DND-41 (cell line): Measurements from ENCODE around the gene SEC61G.

Experiments
- ATAC-seq: fragments of 200-7000 bp; cut with Tn5 transposase; 3 replicates; pipeline ENCODE4 v1.9.1; 2021; ENCODE audit warnings: low read depth; ENCODE audit not compliant: insufficient read depth
- DNase-seq: peaks from one replicate; pipeline ENCODE4 v3.0.0-alpha.2; 2020
- H2AFZ ChIP-seq: 2 replicates; pipeline ENCODE4 v1.6.0; 2012; ENCODE audit warnings: low read depth, low read length
- H3K27ac ChIP-seq: 2 replicates; pipeline ENCODE4 v1.5.1; 2012; ENCODE audit warnings: low read length, inconsistent platforms
- H3K27me3 ChIP-seq: fragments of 200-600 bp; sonication (generic); 2 replicates; pipeline ENCODE4 v1.6.0; 2012; ENCODE audit warnings: low read length, mild to moderate bottlenecking, inconsistent platforms; ENCODE audit not compliant: insufficient read depth, poor library complexity
- H3K36me3 ChIP-seq: 2 replicates; pipeline ENCODE4 v1.5.1; 2012; ENCODE audit warnings: low read length, inconsistent platforms; ENCODE audit not compliant: insufficient read depth
- H3K4me1 ChIP-seq: 2 replicates; pipeline ENCODE4 v1.5.1; 2012; ENCODE audit warnings: mild to moderate bottlenecking, low read length; ENCODE audit not compliant: insufficient read depth
- H3K4me2 ChIP-seq: 2 replicates; pipeline ENCODE4 v1.6.0; 2012; ENCODE audit warnings: mild to moderate bottlenecking, moderate library complexity, low read length, inconsistent platforms; ENCODE audit not compliant: insufficient read depth
- H3K4me3 ChIP-seq, 2 experiments: fragments of 200-600 bp in 1 of 2; shearing (Covaris generic) in 1 of 2; 2 replicates each; pipeline ENCODE4 v1.5.1; 2012 to 2016; ENCODE audit warnings: inconsistent platforms in 2 of 2, low read length in 2 of 2, mild to moderate bottlenecking in 2 of 2, low read depth in 1 of 2, moderate library complexity in 1 of 2
- H3K79me2 ChIP-seq: 2 replicates; pipeline ENCODE4 v1.6.0; 2012; ENCODE audit warnings: low read length, inconsistent platforms; ENCODE audit not compliant: insufficient read depth
- H3K9ac ChIP-seq: 2 replicates; pipeline ENCODE4 v1.6.0; 2012; ENCODE audit warnings: low read depth, mild to moderate bottlenecking, inconsistent platforms, low read length, moderate library complexity
- H3K9me3 ChIP-seq: 2 replicates; pipeline ENCODE4 v1.5.1; 2012; ENCODE audit warnings: low read length, moderate library complexity, mild to moderate bottlenecking, inconsistent platforms; ENCODE audit not compliant: insufficient read depth, severe bottlenecking
- H4K20me1 ChIP-seq: 2 replicates; pipeline ENCODE4 v1.6.0; 2012; ENCODE audit warnings: low read length; ENCODE audit not compliant: insufficient read depth
- EZH2 ChIP-seq: IDR thresholded peaks from 3 replicates; pipeline ENCODE4 v1.6.1; 2012; ENCODE audit warnings: borderline replicate concordance, low read depth, mild to moderate bottlenecking, moderate library complexity, low read length, inconsistent platforms; ENCODE audit not compliant: severe bottlenecking
- TF ChIP-seq, protein P1 (sequence below): IDR thresholded peaks from 2 replicates; pipeline ENCODE4 v1.5.1; 2012; ENCODE audit warnings: borderline replicate concordance, low read length, moderate library complexity, mild to moderate bottlenecking; ENCODE audit not compliant: poor library complexity, severe bottlenecking; ENCODE audit errors: extremely low read depth

The SEC61G gene

DNA sequence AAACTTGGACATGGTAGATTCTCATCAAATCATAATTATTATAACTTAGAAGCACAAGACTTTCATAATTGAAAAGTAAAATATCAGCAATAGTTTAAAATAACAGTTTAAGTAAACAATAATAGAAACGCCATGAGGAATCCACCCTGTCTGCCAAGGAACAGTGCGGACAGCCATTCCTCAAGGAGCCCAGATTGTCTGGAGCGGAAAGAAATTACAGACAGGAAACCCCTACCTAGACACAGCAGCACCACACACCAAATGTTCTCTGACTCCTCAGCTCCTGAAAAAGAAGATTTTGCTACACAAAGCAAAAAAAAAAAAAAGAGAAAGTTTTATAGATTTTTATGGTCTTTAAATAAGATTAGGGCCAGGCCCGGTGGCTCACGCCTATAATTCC lies 21.5 kb upstream of the SEC61G start:
- Histone ChIP-seq H3K4me1 (no peaks in the 10 kb centered on the region), H3K9ac (no peak overlapping the region), H3K4me3 (no peak overlapping the region), H4K20me1 (no peaks in the 10 kb centered on the region), H2AFZ (no peak overlapping the region), H3K79me2 (no peaks in the 10 kb centered on the region), H3K27me3 (no peaks in the 10 kb centered on the region), H3K27ac (no peak overlapping the region), H3K36me3 (no peaks in the 10 kb centered on the region), H3K9me3 (peaks cover 2% of the 10 kb centered on the region), H3K4me2 (no peak overlapping the region)
- ATAC-seq (no peak), DNase-seq (no peak)
- no peak for TF ChIP-seq EZH2
- TF ChIP-seq, protein P1, sequence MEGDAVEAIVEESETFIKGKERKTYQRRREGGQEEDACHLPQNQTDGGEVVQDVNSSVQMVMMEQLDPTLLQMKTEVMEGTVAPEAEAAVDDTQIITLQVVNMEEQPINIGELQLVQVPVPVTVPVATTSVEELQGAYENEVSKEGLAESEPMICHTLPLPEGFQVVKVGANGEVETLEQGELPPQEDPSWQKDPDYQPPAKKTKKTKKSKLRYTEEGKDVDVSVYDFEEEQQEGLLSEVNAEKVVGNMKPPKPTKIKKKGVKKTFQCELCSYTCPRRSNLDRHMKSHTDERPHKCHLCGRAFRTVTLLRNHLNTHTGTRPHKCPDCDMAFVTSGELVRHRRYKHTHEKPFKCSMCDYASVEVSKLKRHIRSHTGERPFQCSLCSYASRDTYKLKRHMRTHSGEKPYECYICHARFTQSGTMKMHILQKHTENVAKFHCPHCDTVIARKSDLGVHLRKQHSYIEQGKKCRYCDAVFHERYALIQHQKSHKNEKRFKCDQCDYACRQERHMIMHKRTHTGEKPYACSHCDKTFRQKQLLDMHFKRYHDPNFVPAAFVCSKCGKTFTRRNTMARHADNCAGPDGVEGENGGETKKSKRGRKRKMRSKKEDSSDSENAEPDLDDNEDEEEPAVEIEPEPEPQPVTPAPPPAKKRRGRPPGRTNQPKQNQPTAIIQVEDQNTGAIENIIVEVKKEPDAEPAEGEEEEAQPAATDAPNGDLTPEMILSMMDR: no peak

DNA sequence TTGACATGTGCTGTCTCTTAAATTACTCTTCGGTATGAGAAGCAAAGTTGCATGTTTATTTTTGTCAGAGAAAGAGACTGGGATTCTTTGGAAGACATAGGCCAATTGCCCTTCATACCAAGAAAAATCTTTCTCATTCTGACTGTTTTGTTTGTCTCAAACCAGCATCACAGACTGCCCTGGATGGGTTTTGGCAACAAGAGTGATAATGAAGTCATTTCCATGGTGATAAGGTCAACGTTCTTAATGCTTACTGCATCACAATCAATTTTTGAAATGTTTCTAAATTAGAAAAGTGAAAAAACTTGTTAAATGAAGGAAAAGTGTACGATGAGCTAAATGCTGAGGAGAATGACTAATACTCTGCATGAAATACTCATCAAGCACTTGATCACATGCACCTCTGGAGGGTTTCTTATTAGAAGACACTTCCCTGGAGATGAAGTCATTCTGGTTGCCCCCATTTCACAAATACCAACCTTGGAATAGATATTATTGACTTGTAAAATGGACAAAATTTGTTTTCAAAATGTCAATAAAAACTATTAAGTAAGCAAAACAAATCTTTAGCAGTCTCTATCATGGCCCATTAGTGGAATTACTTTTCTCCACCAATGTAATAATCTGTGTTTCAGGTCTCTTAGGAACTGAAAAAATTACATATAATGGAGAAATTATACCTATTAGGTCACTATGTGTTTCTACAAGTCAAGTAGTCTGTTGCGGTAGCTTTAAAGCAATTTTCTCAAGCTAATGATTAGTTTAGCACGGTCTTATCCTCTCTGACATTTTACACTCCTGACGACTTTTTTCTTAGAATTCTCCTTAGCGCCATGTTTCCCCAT lies 19.9 kb upstream of the SEC61G start:
- H3K9me3 ChIP-seq: peaks cover 2% of the 10 kb centered on the region
- no peak overlapping the region for H3K27ac ChIP-seq
- H3K27me3 ChIP-seq: no peaks in the 10 kb centered on the region
- no peak for TF ChIP-seq EZH2
- TF ChIP-seq, protein P1: no peak
- H3K9ac ChIP-seq: no peak overlapping the region
- H3K36me3 ChIP-seq: no peaks in the 10 kb centered on the region
- H4K20me1 ChIP-seq: no peaks in the 10 kb centered on the region
- no peak overlapping the region for H3K4me2 ChIP-seq
- no peak overlapping the region for H3K4me3 ChIP-seq
- H2AFZ ChIP-seq: no peak overlapping the region
- ATAC-seq: no peak
- no peaks in the 10 kb centered on the region for H3K4me1 ChIP-seq
- no peak for DNase-seq
- no peaks in the 10 kb centered on the region for H3K79me2 ChIP-seq

DNA sequence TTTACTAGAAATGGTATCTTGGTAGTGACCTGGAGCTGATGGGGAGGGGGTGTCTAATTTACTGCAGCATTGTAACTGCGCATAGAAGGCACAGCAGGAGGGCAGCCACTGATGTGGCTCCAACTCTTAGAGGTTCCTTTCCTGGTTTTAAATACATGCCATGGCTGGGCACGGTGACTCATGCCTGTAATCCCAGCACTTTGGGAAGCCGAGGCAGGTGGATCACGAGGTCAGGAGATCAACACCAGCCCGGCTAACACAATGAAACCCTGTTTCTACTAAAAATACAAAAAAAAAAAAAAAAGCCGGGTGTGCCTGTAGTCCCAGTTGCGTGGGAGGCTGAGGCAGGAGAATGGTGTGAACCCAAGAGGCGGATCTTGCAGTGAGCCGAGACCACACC lies 19.2 kb upstream of the SEC61G start:
- H3K4me2 ChIP-seq: no peak overlapping the region
- H3K27me3 ChIP-seq: no peaks in the 10 kb centered on the region
- ATAC-seq: no peak
- H3K36me3 ChIP-seq: no peaks in the 10 kb centered on the region
- peaks cover 2% of the 10 kb centered on the region for H3K9me3 ChIP-seq
- TF ChIP-seq EZH2: no peak
- TF ChIP-seq, protein P1: no peak
- no peak overlapping the region for H3K27ac ChIP-seq
- no peaks in the 10 kb centered on the region for H3K4me1 ChIP-seq
- no peak for DNase-seq
- no peak overlapping the region for H2AFZ ChIP-seq
- no peak overlapping the region for H3K9ac ChIP-seq
- no peaks in the 10 kb centered on the region for H3K79me2 ChIP-seq
- no peaks in the 10 kb centered on the region for H4K20me1 ChIP-seq
- H3K4me3 ChIP-seq: no peak overlapping the region
